K562 (cell line): ENCODE results near the gene SPDEF.

Experiments used
- CBFB ChIP-seq: sonication (generic); formaldehyde crosslinking; IDR thresholded peaks from 2 replicates; pipeline ENCODE4 v1.4.0; 2020; ENCODE audit warnings: mild to moderate bottlenecking, missing genetic modification reagents
- CCAR2 ChIP-seq: fragments of 200-400 bp; formaldehyde crosslinking; IDR thresholded peaks from 2 replicates; pipeline ENCODE4 v1.6.1; 2017; ENCODE audit warnings: mild to moderate bottlenecking, low read depth, low read length
- HMBOX1 ChIP-seq: sonication (generic); IDR thresholded peaks from 2 replicates; pipeline ENCODE4 v1.6.1; 2016
- MBD2 ChIP-seq: sonication (generic); IDR thresholded peaks from 2 replicates; pipeline ENCODE4 v1.6.1; 2016; ENCODE audit warnings: low read depth, borderline replicate concordance
- POLR2A ChIP-seq: fragments of 450-650 bp; conservative IDR thresholded peaks from 2 replicates; pipeline ENCODE4 v1.6.1; 2016
- RBBP5 ChIP-seq: fragments of 200-600 bp; sonication (generic); IDR thresholded peaks from 2 replicates; pipeline ENCODE4 v1.6.1; 2012; ENCODE audit warnings: borderline replicate concordance, mild to moderate bottlenecking, low read length, control low read depth, inconsistent platforms; ENCODE audit not compliant: insufficient read depth, poor library complexity, severe bottlenecking
- SRSF1 ChIP-seq: fragments of 200-400 bp; formaldehyde crosslinking; IDR thresholded peaks from 2 replicates; pipeline ENCODE4 v1.6.1; 2017; ENCODE audit warnings: mild to moderate bottlenecking, low read depth, low read length, moderate library complexity
- ZNF121 ChIP-seq: sonication (generic); formaldehyde crosslinking; conservative IDR thresholded peaks from 2 replicates; pipeline ENCODE4 v1.8.0; 2022; ENCODE audit warnings: missing genetic modification reagents
- TF ChIP-seq, protein P1 (sequence below): fragments of 250-450 bp; sonication (Bioruptor Pico); IDR thresholded peaks from 2 replicates; pipeline ENCODE4 v1.5.0; 2020; ENCODE audit warnings: mild to moderate bottlenecking

DNA sequence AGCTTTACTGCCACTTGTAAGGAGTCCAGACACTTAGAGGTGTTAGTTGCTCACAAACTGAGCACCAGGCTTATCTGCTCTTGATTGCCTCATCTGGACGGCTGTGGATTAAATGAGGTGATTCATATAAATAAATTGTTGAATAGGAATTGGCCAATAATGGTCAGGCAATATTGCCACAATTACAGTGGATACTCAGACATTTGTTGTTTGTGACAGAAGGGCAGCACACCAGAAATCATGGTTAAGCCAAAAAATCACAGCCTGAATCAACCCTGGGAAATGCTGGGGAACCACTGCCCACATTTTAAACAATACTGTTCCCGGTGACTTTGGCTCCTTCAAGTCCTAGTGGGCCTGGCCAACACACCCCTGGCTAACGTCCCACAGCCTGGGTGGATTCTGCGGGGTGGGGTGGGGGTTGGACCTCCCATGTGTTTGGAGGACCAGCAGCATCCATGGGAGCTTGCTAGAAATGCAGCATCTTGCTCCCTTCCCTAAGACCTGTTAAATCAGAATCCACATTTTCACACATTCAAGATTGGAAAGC, 29.5 kb upstream of the SPDEF start:
- TF ChIP-seq CCAR2 (no peak), SRSF1 (no peak), CBFB (CRISPR knock-in tag) (no peak), POLR2A (no peak), MBD2 (no peak), HMBOX1 (no peak), ZNF121 (CRISPR knock-in tag) (no peak), RBBP5 (no peak)
- TF ChIP-seq, protein P1, sequence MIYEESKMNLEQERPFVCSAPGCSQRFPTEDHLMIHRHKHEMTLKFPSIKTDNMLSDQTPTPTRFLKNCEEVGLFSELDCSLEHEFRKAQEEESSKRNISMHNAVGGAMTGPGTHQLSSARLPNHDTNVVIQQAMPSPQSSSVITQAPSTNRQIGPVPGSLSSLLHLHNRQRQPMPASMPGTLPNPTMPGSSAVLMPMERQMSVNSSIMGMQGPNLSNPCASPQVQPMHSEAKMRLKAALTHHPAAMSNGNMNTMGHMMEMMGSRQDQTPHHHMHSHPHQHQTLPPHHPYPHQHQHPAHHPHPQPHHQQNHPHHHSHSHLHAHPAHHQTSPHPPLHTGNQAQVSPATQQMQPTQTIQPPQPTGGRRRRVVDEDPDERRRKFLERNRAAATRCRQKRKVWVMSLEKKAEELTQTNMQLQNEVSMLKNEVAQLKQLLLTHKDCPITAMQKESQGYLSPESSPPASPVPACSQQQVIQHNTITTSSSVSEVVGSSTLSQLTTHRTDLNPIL (CRISPR knock-in tag) = no peak
